COR-L47 (cell line): Measurements from ENCODE around the gene ZNF813.

ENCODE experiments used
- DNase-seq: peaks from one replicate; lab custom pipeline; 2025; lab: John Stamatoyannopoulos, UW

The ZNF813 gene

DNA sequence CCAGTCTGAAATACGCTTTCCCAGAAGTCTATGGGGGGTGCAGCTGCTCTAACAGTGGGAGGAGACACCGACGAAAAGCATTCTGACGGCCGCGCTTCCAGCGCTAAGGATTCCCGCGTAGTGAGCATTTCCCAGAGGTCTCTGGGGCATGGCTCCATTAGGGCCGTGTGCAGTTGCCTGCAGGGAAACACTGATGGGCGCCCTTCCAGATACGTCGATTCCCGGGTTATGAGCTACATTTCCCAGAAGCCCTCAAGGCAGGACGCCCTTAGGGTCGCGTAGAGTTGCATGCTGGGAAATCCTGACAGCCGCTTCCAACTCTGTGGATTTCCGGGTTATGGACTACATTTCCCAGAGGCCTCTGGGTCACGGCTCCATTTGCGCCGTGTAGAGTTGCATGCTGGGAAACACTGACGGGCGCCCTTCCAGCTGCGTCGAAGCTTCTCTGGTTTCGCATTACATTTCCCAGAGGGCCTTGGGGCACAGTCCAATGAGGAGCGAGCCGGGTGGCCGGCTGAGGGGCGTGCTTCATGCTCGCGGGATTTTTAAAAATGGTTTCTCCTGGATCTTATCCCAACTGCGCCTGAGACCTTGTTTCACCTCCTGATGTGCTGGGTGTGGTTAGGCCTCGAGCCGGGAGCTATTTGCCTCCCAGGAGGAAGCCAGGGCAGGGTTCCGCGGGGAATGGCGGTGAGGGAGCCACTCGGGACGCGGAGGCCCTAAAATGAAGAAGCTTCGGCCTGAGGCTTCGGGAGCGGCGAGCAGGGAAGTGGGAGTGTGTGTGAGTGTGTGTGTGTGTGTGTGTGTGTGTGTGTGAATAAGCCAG is 53.2 kb downstream of the ZNF813 start:
- DNase-seq = peak; percentile 98

DNA sequence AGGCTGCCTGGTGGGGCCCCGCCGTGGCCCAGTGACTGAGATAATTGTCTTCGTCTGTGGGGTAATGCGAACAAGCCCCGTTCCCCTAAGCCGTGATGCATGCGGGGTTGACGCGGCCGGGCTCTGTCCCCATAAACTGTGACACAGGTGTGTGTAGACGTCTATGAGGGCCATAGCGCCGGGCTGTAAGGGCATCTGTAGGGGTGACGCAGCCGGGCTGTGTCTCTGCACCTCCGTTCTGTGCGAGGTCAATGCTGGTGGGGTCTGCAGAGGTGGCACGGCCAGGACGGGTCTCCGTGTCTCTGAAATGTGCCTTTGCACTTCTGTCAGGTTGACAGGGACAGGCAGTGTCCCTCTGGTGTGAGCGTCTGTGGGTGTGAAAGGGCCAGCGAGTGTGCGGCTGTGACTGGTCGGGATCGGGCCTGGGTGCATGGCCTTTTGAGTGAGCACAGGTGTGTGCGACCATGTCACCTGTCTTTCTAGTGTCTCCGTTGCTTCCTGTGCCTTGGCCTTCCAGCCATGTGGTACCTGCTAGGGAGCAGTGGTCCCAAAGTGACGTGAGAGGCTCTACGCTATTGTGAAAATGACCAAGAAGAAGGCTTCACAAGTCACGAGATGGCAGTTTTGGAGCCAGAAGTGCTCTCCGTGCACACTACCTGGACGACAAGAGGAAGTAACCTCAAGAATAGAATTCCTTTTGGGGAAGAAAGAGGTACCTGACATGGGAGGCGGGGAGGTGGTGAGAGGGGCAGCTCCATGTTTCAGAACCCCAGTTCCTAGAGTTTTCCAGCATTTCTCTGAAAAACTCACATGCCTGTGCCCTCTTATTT is 54.1 kb downstream of the ZNF813 start:
- DNase-seq = no peak

DNA sequence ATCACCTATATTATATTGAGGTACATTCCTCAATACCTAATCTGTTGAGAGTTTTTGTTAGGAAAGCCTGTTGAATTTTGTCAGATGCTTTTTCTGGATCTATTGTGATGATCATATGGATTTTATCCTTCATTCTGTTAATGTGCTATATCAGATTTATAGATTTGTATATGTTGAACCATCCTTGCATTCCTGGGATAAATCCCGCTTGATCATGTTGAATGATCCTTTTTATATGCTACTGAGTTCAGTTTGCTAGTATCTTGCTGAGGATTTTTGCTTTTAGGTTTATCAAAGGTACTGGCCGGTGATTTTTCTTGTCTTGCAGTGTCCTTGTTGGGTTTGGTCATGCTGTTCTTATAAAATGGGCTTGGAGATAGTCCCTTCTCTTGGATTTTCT is 58.4 kb downstream of the ZNF813 start:
- no peak for DNase-seq

DNA sequence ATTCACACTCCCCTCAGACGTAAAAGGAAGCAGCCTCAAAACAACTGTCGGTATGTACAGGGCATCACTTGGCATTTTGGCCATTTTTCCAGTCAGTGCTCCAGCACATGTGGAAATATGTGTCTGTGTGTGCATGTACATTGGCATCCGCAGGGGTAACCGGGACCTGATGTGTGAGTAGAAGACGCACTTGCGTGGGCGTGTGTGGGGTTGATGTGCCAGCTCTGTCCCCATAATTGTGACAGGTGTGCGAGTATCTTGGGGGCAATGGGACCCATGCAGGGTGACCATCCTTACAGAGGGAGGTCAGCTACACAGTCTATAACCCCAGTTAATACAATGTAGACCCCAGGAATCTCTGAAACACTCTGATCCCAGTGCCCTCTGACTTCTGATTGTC is 63.1 kb downstream of the ZNF813 start:
- no peak for DNase-seq

DNA sequence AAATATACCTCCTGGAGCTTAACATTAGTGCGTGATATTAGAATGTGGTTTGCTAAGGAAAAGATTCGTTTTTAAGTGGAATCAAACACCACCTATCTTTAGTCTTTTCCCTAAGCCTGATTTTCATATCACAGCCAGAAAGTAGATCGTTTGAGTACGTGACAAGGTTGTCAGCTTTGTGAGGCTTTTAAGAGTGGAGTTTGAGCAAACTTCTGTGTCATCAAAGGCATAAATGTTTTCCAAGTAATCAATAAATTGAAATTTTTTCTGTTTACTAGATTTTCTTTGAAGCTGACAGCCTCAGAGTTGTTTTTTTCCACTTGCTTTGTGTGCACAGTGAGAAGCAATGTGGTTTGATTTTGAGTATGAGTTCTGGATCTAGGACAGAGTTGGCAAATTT is 63.9 kb downstream of the ZNF813 start:
- no peak for DNase-seq

DNA sequence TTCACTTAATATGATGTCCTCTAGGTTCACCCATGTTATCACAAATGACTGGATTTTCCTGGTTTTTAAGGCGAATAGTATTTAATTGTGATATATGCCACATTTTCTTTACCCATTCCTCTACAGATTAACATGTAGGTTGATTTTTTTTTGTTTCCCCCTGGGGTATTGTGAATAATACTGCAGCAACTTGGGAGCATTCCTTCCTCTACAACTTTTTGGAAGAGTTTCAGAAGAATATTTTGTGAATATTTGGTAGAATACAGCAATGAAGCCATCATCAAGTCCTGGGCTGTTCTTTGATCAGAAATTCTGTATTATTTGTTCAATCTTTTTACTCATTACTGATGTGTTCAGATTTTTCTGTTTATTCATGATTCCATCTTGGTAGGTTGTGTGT is 64.8 kb downstream of the ZNF813 start:
- DNase-seq = no peak

DNA sequence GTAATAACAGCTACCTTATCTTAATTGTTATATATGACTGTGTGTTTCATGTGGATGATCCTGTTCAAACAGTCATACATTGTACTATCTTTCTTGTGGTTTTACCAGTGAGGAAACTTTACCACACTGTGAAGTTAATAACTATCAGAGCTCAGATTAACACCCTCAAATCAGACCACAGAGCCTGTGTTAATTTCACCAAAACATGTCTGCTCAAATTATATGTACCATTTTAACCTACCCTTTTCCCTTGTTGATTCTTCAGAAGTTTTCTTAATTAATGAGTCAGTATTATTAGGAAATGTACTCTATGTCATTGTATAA is 68.7 kb downstream of the ZNF813 start:
- DNase-seq = no peak

DNA sequence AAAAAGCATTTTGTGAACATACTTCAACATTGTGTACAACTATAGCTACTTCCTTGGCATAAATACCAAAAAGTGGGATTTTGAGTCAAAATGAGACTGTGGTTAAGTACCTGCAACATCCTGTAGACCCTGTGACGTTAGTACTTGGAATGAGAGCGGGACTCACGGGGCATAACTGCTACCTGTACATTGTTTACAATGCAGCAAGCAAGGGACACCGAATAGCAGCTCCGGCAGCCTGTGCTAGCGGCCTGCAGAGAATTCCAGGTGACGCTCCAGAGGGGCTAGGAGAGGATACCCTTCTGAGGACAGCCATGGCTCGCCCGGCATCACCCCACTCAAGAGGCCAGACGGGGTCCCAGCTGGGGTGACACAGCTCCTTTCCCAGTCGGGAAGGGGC is 69.6 kb downstream of the ZNF813 start:
- DNase-seq = no peak

DNA sequence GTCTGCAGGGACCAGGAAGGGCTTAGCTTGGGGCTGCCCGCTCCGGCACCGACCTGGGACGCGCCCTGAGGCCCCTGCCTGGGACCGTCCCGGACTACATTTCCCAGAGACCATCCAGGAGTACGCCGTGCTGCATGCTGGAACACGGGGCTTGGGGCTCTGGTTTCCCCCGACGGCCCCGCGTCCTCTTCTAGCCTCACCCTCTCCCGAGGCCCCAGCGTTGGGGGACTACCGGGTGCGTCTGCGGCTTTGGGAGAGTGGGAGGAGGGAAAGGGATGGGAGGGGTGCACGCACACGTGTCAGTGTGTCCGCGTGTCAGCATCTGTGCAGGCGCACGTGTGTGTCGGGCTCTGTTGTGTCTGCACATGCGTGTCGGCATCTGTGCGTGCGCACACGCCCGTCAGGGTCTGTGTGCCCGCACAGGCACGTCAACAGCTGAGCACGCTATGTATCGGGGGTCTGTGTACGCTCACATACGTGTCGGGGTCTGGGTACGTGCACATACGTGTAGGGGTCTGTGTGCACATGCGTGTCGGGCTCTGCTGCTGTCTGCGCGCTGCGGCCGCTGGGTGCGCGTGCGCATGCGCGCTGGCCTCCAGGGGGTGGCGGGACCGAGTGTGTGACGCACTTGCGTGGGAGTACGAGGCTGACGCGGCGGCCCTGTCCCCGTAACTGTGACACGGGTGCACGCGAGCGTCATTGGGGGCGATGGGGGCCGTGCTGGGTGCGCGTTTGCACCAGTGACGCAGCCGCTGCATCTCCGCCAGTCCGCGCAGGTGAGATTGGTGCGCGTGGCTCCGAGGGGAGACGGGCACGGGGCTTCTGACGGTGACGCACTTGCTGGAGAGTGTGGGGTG is 70.2 kb downstream of the ZNF813 start, which contains the start of gene ZNF331:
Gene ZNF331 (plus strand): TSS at position 625 of the 857 bp plus-strand sequence. CDS start 31,232 bp downstream, outside the sequence.
- peak; percentile 26 for DNase-seq

DNA sequence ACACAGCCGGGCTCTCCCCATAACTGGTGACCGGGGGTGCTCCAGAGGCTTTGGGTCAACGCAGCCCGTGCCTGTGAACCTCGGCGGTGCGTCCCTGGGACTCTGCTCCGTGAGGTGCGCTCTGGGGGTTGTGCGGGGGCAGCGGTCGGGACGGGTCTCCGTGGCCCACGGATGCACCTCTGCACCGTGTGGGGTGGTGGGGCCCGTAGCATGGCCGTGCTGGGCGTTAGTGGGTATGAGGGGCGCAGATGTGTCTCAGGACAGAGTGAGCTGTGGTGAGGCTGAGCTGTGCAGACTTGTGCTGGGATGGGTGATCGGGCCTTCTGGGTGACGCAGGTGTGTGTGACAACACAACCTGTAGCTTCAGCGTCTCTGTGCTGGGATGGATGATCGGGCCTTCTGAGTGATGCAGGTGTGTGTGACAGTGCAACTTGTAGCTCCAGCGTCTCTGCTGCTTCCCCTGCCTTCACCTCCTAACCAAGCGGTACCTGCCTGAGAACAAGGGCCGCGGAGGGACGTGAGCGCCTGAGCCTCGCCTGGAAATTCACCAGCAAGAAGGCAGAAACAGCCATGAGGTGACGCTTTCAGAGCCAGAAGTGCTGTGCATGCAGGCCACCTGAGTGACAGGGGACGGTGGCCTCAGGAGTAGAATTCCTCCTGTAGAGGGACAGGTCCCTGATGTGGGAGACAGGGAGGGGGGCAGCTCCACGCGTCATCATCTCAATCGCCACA is 71.0 kb downstream of the ZNF813 start:
- DNase-seq = no peak

DNA sequence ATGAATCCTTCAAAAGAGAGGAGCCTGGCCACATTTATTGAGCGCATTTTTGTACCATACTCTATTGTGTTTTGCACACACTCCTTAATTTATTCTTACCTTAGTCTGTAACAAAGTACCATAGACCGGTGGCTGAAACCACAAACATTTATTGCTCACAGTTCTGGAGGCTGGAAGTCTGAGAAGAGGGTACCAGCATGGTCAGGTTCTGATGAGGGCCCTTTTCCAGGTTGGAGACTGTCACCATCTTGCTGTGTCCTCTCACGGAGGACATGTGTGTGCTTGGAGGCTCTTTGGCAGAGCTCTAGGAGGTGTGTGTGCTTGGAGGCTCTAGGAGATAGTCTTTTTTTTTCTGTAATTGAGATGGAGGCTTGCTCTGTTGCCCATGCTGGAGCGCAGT is 72.6 kb downstream of the ZNF813 start:
- DNase-seq = no peak

DNA sequence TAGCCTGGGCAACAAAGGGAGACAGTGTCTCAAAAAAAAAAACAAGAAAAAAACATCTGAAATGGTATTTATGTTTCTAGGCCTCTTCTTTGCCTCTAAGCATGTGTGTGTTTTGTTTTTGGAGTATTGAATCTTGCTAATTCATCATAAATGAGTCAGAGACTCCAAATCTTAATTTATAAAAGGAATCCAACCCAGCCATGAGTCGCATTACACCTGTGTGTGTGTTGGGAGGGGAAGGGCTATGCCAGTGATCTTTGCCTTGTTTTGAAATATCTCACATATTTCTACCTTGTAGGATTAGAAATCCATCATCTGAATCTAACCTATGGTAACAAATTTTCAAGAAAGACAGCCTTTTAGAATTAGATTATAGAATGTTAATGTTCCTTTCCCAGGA is 74.4 kb downstream of the ZNF813 start:
- DNase-seq = no peak

DNA sequence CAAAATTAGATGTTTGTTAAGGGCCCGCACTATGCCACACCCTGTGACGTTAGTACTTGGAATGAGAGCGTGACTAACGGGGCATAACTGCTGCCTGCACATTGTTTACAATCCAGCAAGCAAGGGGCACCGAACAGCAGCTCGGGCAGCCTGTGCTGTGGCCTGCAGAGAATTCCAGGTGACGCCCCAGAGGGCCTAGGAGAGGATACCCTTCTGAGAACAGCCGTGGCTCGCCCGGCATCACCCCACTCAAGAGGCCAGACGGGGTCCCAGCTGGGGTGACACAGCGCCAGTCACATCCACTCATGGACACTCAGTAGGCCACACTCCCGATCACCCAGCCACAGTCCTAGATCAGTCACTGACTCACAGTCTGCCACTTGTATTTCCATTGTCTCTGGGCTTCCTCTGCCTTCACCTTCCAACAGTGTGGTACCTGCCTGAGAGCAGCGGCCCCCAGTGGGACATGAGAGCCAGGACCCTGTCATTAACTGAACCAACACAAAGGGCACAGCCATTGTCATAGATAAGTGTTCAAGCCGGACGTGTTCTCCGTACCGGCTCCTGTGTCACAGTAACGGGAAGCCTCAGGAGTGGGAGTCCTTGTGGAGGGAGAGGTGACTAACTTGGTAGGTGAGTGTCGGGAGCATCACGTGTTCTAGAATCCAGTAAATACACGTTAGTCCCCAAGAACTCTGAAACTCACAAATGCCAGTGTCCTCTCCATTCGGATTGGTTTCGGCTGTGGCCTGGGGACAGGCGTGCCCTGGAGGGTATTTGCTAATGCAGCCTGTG is 77.9 kb downstream of the ZNF813 start:
- no peak for DNase-seq
